Measurements from ENCODE around the gene HACD2. TPM values are rescaled to one million over a fixed set of nuclear protein-coding genes. Genes with fewer than 3 reads are reported as not detected.

HACD2 gene
- total RNA-seq, 1 experiment from 2014 or later: 27.4 TPM

GRCh38 chr3:123587401-123587800 lies 2.5 kb upstream of the HACD2 start:
- H3K9ac ChIP-seq (ENCODE audit: extremely low read depth, insufficient read length, low read length): no peak overlapping the region
- Mint-ChIP-seq H3K9me3 (peaks cover 11 to 22% of the 10 kb centered on the region in 2 experiments; a peak in 4 of 5 replicates), H3K4me3 (peak overlapping the region in 1 of 2 experiments; percentile 52; a peak in 1 of 5 replicates), H3K36me3 (ENCODE audit: insufficient read depth in 1 of 3, low read depth in 3 of 3) (peaks cover 29 to 38% (median 37%) of the 10 kb centered on the region in 3 experiments), H3K27me3 (ENCODE audit: low read depth) (peaks cover 2% of the 10 kb centered on the region), H3K4me1 (peaks cover 19 to 28% of the 10 kb centered on the region in 2 experiments), H3K27ac (no peak overlapping the region)
- H3K4me2 ChIP-seq (ENCODE audit: insufficient read depth, insufficient read length, low read length): no peak overlapping the region
- H3K27me3 ChIP-seq (ENCODE audit: insufficient read depth, low read length): no peaks in the 10 kb centered on the region
- H2BK15ac ChIP-seq (ENCODE audit: low read depth, low read length): no peak overlapping the region
- DNase-seq: no peak
- H3K79me2 ChIP-seq (ENCODE audit: insufficient read depth, low read length): no peaks in the 10 kb centered on the region
- H4K8ac ChIP-seq (replicated peaks; ENCODE audit: insufficient read length, low read depth, low read length): no peak overlapping the region
- no CpG with 5 or more reads among the region's 2 CpGs for whole genome bisulfite sequencing (ENCODE audit: extremely low coverage, insufficient read length, low lambda C conversion rate)
- H2BK5ac ChIP-seq (ENCODE audit: insufficient read length, low read length): no peak overlapping the region
- no peak overlapping the region for H3K56ac ChIP-seq (ENCODE audit: insufficient read length, low read depth, low read length)
- no peak overlapping the region for H4K5ac ChIP-seq (ENCODE audit: insufficient read length, low read depth, low read length)
- H2BK120ac ChIP-seq (ENCODE audit: low read depth, low read length, poor library complexity, severe bottlenecking): no peak overlapping the region
- H3K79me1 ChIP-seq (ENCODE audit: insufficient read depth, low read depth, low read length, poor library complexity, severe bottlenecking): no peaks in the 10 kb centered on the region
- H4K20me1 ChIP-seq (ENCODE audit: control insufficient read depth, insufficient read depth, insufficient read length): no peaks in the 10 kb centered on the region
- no peak overlapping the region for H3K14ac ChIP-seq (ENCODE audit: insufficient read depth, low read length)
- H3K27ac ChIP-seq (ENCODE audit: insufficient read length, low read depth, low read length): no peak overlapping the region
- H3K18ac ChIP-seq (ENCODE audit: insufficient read length, low read depth, low read length): no peak overlapping the region
- no peak overlapping the region for H2BK20ac ChIP-seq (ENCODE audit: low read depth, low read length, poor library complexity, severe bottlenecking)
- no peaks in the 10 kb centered on the region for H3K9me3 ChIP-seq (ENCODE audit: control insufficient read depth, low read depth, low read length)
- H3T11ph ChIP-seq (ENCODE audit: low read length): no peak overlapping the region
- H3K4me1 ChIP-seq (ENCODE audit: insufficient read depth, low read length): no peaks in the 10 kb centered on the region
- no peak overlapping the region for H3K23ac ChIP-seq (ENCODE audit: insufficient read length, low read depth, low read length)
- no peak overlapping the region for H3K4ac ChIP-seq (ENCODE audit: low read depth, low read length)
- peaks cover 15% of the 10 kb centered on the region for H3K23me2 ChIP-seq (ENCODE audit: insufficient read length, low read depth, low read length, poor library complexity, severe bottlenecking)
- no peak overlapping the region for H2AFZ ChIP-seq (ENCODE audit: low read length)
- no peak for TF ChIP-seq CTCF (conservative IDR thresholded peaks at IDR 0.05)
- H4K91ac ChIP-seq (ENCODE audit: insufficient read length, low read depth, low read length): no peak overlapping the region
- no peak overlapping the region for H2BK12ac ChIP-seq (ENCODE audit: insufficient read length, low read depth, low read length)
- H2AK5ac ChIP-seq (ENCODE audit: insufficient read length, low read length): no peak overlapping the region

All from H9 (cell line).